ENCODE results near the gene WDSUB1.

Gene WDSUB1

GRCh38 chr2:159209341-159210306 is 76.9 kb downstream of the WDSUB1 start:
- H3K36me3 ChIP-seq (ENCODE audit: insufficient read depth, low read length): peaks cover 2% of the 10 kb centered on the region
- H3K4me1 ChIP-seq (ENCODE audit: insufficient read depth, low read length): peaks cover 38% of the 10 kb centered on the region
- H3K9me3 ChIP-seq (ENCODE audit: low read length): no peaks in the 10 kb centered on the region
- no peak overlapping the region for H2AFZ ChIP-seq (ENCODE audit: low read depth, low read length)
- no peak overlapping the region for H3K4me3 ChIP-seq (ENCODE audit: low read length)
- no peaks in the 10 kb centered on the region for H3K27me3 ChIP-seq (ENCODE audit: insufficient read depth, low read length)

- no peaks in the 10 kb centered on the region for H3K9me3 ChIP-seq (ENCODE audit: low read length)
These were observed 78.1 kb downstream of the WDSUB1 start for GRCh38 chr2:159208438-159208837.

GRCh38 chr2:159206736-159207380 is 79.6 kb downstream of the WDSUB1 start:
- no peak overlapping the region for H3K4me3 ChIP-seq (ENCODE audit: low read length)
- peaks cover 5% of the 10 kb centered on the region for H3K36me3 ChIP-seq (ENCODE audit: insufficient read depth, low read length)
- H3K27me3 ChIP-seq (ENCODE audit: insufficient read depth, low read length): no peaks in the 10 kb centered on the region
- H3K9me3 ChIP-seq (ENCODE audit: low read length): no peaks in the 10 kb centered on the region
- peaks cover 36% of the 10 kb centered on the region for H3K4me1 ChIP-seq (ENCODE audit: insufficient read depth, low read length)
- no peak overlapping the region for H2AFZ ChIP-seq (ENCODE audit: low read depth, low read length)

More at GRCh38 chr2:159208438-159208837, 78.1 kb downstream of the WDSUB1 start:
- H3K4me1 ChIP-seq (ENCODE audit: insufficient read depth, low read length): peaks cover 38% of the 10 kb centered on the region
- no peaks in the 10 kb centered on the region for H3K27me3 ChIP-seq (ENCODE audit: insufficient read depth, low read length)
- H3K36me3 ChIP-seq (ENCODE audit: insufficient read depth, low read length): peaks cover 2% of the 10 kb centered on the region
- no peak overlapping the region for H2AFZ ChIP-seq (ENCODE audit: low read depth, low read length)
- H3K4me3 ChIP-seq (ENCODE audit: low read length): no peak overlapping the region

GRCh38 chr2:159204381-159205144 is 81.9 kb downstream of the WDSUB1 start:
- H3K4me1 ChIP-seq (ENCODE audit: insufficient read depth, low read length): peaks cover 35% of the 10 kb centered on the region
- H3K36me3 ChIP-seq (ENCODE audit: insufficient read depth, low read length): peaks cover 5% of the 10 kb centered on the region
- no peaks in the 10 kb centered on the region for H3K27me3 ChIP-seq (ENCODE audit: insufficient read depth, low read length)
- H2AFZ ChIP-seq (ENCODE audit: low read depth, low read length): no peak overlapping the region
- no peaks in the 10 kb centered on the region for H3K9me3 ChIP-seq (ENCODE audit: low read length)
- no peak overlapping the region for H3K4me3 ChIP-seq (ENCODE audit: low read length)

GRCh38 chr2:159202568-159203071 is 83.9 kb downstream of the WDSUB1 start:
- peaks cover 27% of the 10 kb centered on the region for H3K4me1 ChIP-seq (ENCODE audit: insufficient read depth, low read length)
- H3K27me3 ChIP-seq (ENCODE audit: insufficient read depth, low read length): no peaks in the 10 kb centered on the region
- H3K36me3 ChIP-seq (ENCODE audit: insufficient read depth, low read length): peaks cover 8% of the 10 kb centered on the region
- H2AFZ ChIP-seq (ENCODE audit: low read depth, low read length): no peak overlapping the region
- no peak overlapping the region for H3K4me3 ChIP-seq (ENCODE audit: low read length)
- H3K9me3 ChIP-seq (ENCODE audit: low read length): no peaks in the 10 kb centered on the region

- Histone ChIP-seq H2AFZ (ENCODE audit: low read depth, low read length) (no peak overlapping the region), H3K36me3 (ENCODE audit: insufficient read depth, low read length) (peaks cover 8% of the 10 kb centered on the region), H3K9me3 (ENCODE audit: low read length) (no peaks in the 10 kb centered on the region), H3K27me3 (ENCODE audit: insufficient read depth, low read length) (no peaks in the 10 kb centered on the region), H3K4me3 (ENCODE audit: low read length) (no peak overlapping the region), H3K4me1 (ENCODE audit: insufficient read depth, low read length) (peaks cover 27% of the 10 kb centered on the region)
These were observed 85.0 kb downstream of the WDSUB1 start for GRCh38 chr2:159201360-159202063.

GRCh38 chr2:159200498-159200897 is 86.0 kb downstream of the WDSUB1 start:
- H3K4me3 ChIP-seq (ENCODE audit: low read length): no peak overlapping the region
- no peaks in the 10 kb centered on the region for H3K9me3 ChIP-seq (ENCODE audit: low read length)
- H3K27me3 ChIP-seq (ENCODE audit: insufficient read depth, low read length): no peaks in the 10 kb centered on the region
- peaks cover 27% of the 10 kb centered on the region for H3K4me1 ChIP-seq (ENCODE audit: insufficient read depth, low read length)
- H2AFZ ChIP-seq (ENCODE audit: low read depth, low read length): no peak overlapping the region
- H3K36me3 ChIP-seq (ENCODE audit: insufficient read depth, low read length): peaks cover 13% of the 10 kb centered on the region

GRCh38 chr2:159199761-159200465 is 86.6 kb downstream of the WDSUB1 start:
- Histone ChIP-seq H3K27me3 (ENCODE audit: insufficient read depth, low read length) (no peaks in the 10 kb centered on the region), H3K36me3 (ENCODE audit: insufficient read depth, low read length) (peaks cover 13% of the 10 kb centered on the region)

GRCh38 chr2:159199236-159199635 is 87.3 kb downstream of the WDSUB1 start:
- Histone ChIP-seq H3K4me1 (ENCODE audit: insufficient read depth, low read length) (peaks cover 27% of the 10 kb centered on the region), H3K4me3 (ENCODE audit: low read length) (no peak overlapping the region), H3K27me3 (ENCODE audit: insufficient read depth, low read length) (no peaks in the 10 kb centered on the region), H3K9me3 (ENCODE audit: low read length) (no peaks in the 10 kb centered on the region), H3K36me3 (ENCODE audit: insufficient read depth, low read length) (peaks cover 17% of the 10 kb centered on the region), H2AFZ (ENCODE audit: low read depth, low read length) (no peak overlapping the region)

More at GRCh38 chr2:159199761-159200465, 86.6 kb downstream of the WDSUB1 start:
- H3K9me3 ChIP-seq (ENCODE audit: low read length): no peaks in the 10 kb centered on the region
- no peak overlapping the region for H3K4me3 ChIP-seq (ENCODE audit: low read length)
- peaks cover 27% of the 10 kb centered on the region for H3K4me1 ChIP-seq (ENCODE audit: insufficient read depth, low read length)
- no peak overlapping the region for H2AFZ ChIP-seq (ENCODE audit: low read depth, low read length)

GRCh38 chr2:159196393-159196925 is 90.0 kb downstream of the WDSUB1 start:
- H3K4me1 ChIP-seq (ENCODE audit: insufficient read depth, low read length): peaks cover 17% of the 10 kb centered on the region

GRCh38 chr2:159195697-159196096 is 90.8 kb downstream of the WDSUB1 start:
- Histone ChIP-seq H3K36me3 (ENCODE audit: insufficient read depth, low read length) (peaks cover 20% of the 10 kb centered on the region), H3K9me3 (ENCODE audit: low read length) (no peaks in the 10 kb centered on the region), H2AFZ (ENCODE audit: low read depth, low read length) (no peak overlapping the region), H3K4me3 (ENCODE audit: low read length) (no peak overlapping the region), H3K4me1 (ENCODE audit: insufficient read depth, low read length) (peaks cover 10% of the 10 kb centered on the region), H3K27me3 (ENCODE audit: insufficient read depth, low read length) (no peaks in the 10 kb centered on the region)

More at GRCh38 chr2:159196393-159196925, 90.0 kb downstream of the WDSUB1 start:
- Histone ChIP-seq H2AFZ (ENCODE audit: low read depth, low read length) (no peak overlapping the region), H3K27me3 (ENCODE audit: insufficient read depth, low read length) (no peaks in the 10 kb centered on the region), H3K36me3 (ENCODE audit: insufficient read depth, low read length) (peaks cover 16% of the 10 kb centered on the region), H3K4me3 (ENCODE audit: low read length) (no peak overlapping the region), H3K9me3 (ENCODE audit: low read length) (no peaks in the 10 kb centered on the region)

Measured in neuron (in vitro differentiated cells).